Gastroesophageal sphincter (tissue), 4 donors: Measurements from ENCODE around the gene FGF3. TPM values are rescaled to one million over a fixed set of nuclear protein-coding genes. Genes with fewer than 3 reads are reported as not detected.

Source experiments
- ATAC-seq: fragments of 150-250 bp; one replicate; pipeline ENCODE4 v1.9.1; 2016; ENCODE audit warnings: mild to moderate bottlenecking, moderate library complexity
- H3K27ac ChIP-seq, 4 donors: fragments of 200-600 bp; sonication (generic) in 3 of 4; 1 replicate in 3 of 4; 2 replicates in 1 of 4; pipeline ENCODE4 v1.5.1; 2016 to 2019
- H3K27me3 ChIP-seq: fragments of 200-600 bp; sonication (generic); one replicate; pipeline ENCODE4 v1.5.1; 2019
- H3K36me3 ChIP-seq, 2 donors: fragments of 200-600 bp; sonication (generic); one replicate each; pipeline ENCODE4 v1.5.1; 2019; ENCODE audit warnings: control low read depth in 1 of 2
- H3K4me1 ChIP-seq, 3 donors: fragments of 200-600 bp; sonication (generic); 1 replicate in 2 of 3; 2 replicates in 1 of 3; pipeline ENCODE4 v1.5.1; 2016 to 2019; ENCODE audit warnings: control low read depth in 2 of 3
- H3K4me3 ChIP-seq, 2 donors: fragments of 200-600 bp; sonication (generic); one replicate each; pipeline ENCODE4 v1.5.1; 2019; ENCODE audit warnings: mild to moderate bottlenecking in 1 of 2, moderate library complexity in 1 of 2
- H3K9me3 ChIP-seq, 3 donors: fragments of 200-600 bp; sonication (generic); one replicate each; pipeline ENCODE4 v1.5.1; 2017 to 2019; ENCODE audit warnings: control low read depth in 2 of 3
- EP300 ChIP-seq: sonication (generic); formaldehyde crosslinking; IDR thresholded peaks from one replicate; pipeline ENCODE4 v1.6.1; 2017; ENCODE audit warnings: antibody characterized with exemption, mild to moderate bottlenecking
- POLR2A ChIP-seq, 2 donors: fragments of 450-650 bp; IDR thresholded peaks; one replicate each; pipeline ENCODE4 v1.6.1; 2017; ENCODE audit warnings: antibody characterized with exemption in 2 of 2, mild to moderate bottlenecking in 2 of 2, moderate library complexity in 1 of 2
- POLR2AphosphoS5 ChIP-seq: sonication (generic); formaldehyde crosslinking; IDR thresholded peaks from one replicate; pipeline ENCODE4 v1.6.1; 2017; ENCODE audit warnings: antibody characterized with exemption
- WGBS, 2 donors: methylation state at CpG; one replicate each; pipeline ENCODE4 v1.1.5; 2018; ENCODE audit warnings: low coverage in 1 of 2; 5-methylcytosine and 5-hydroxymethylcytosine counted together
- total RNA-seq, 4 donors: library from RNA; depleted of rRNA; stranded (reverse); fragments of >200 nt; gene quantifications; one replicate each; pipeline ENCODE4 v1.1.0, GENCODE V29; 2016
- TF ChIP-seq, protein P1 (sequence below), 4 experiments: fragments of 200-600 bp in 2 of 4; fragments of 450-650 bp in 2 of 4; sonication (generic) in 1 of 4; IDR thresholded peaks; one replicate each; pipeline ENCODE4 v1.5.1; 2017 to 2019; ENCODE audit warnings: antibody characterized with exemption in 4 of 4, mild to moderate bottlenecking in 2 of 4, moderate library complexity in 2 of 4

FGF3 gene
- total RNA-seq, 4 donors from 2014 or later: not detected

DNA sequence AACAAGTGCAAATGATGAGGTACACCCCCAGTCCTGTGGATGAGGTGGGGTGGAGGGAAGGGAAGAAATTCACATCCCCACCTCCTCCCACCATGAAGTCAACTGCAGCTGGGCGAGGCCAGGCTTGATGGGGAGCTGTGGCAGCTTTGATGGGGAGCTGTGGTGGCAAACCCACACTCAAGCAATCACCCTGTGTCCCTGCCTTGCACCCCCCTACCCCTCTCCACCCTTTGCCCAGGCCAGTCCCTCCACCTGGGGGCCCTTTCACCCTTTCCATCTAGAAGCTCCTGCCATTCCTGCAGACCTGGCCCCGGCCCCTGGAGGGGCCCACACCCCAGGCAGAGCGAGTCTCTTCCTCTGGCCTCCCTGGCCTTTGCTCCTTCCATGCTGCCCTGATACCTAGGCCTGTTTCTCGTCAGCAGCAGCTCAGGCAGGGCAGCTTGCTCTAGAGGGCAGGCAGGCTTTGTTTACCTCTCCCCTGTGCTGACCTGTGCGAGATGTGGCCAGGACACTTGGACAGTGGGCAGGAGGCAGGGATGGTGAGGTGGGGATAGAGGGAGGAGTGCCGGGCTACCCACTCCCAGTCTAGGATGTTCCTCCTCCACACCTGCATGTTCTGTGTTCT, 4.5 kb upstream of the FGF3 start:
- no peak for TF ChIP-seq POLR2A (IDR thresholded peaks at IDR 0.05)
- TF ChIP-seq, protein P1, sequence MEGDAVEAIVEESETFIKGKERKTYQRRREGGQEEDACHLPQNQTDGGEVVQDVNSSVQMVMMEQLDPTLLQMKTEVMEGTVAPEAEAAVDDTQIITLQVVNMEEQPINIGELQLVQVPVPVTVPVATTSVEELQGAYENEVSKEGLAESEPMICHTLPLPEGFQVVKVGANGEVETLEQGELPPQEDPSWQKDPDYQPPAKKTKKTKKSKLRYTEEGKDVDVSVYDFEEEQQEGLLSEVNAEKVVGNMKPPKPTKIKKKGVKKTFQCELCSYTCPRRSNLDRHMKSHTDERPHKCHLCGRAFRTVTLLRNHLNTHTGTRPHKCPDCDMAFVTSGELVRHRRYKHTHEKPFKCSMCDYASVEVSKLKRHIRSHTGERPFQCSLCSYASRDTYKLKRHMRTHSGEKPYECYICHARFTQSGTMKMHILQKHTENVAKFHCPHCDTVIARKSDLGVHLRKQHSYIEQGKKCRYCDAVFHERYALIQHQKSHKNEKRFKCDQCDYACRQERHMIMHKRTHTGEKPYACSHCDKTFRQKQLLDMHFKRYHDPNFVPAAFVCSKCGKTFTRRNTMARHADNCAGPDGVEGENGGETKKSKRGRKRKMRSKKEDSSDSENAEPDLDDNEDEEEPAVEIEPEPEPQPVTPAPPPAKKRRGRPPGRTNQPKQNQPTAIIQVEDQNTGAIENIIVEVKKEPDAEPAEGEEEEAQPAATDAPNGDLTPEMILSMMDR (IDR thresholded peaks at IDR 0.05): no peak
- no peak for TF ChIP-seq EP300
- no peak for TF ChIP-seq POLR2AphosphoS5
- no peaks in the 10 kb centered on the region for H3K36me3 ChIP-seq
- peaks cover 80% of the 10 kb centered on the region for H3K27me3 ChIP-seq
- H3K27ac ChIP-seq: no peak overlapping the region
- H3K4me1 ChIP-seq: peaks cover 0 to 5% (median 0%) of the 10 kb centered on the region in 3 donors
- H3K4me3 ChIP-seq: no peak overlapping the region
- ATAC-seq: no peak
- peaks cover 0 to 22% (median 0%) of the 10 kb centered on the region in 3 donors for H3K9me3 ChIP-seq
- WGBS, 2 donors: 67% methylated on average over 1 of the region's 6 CpGs; no CpG with 5 or more reads in 1 of the 2 donors

DNA sequence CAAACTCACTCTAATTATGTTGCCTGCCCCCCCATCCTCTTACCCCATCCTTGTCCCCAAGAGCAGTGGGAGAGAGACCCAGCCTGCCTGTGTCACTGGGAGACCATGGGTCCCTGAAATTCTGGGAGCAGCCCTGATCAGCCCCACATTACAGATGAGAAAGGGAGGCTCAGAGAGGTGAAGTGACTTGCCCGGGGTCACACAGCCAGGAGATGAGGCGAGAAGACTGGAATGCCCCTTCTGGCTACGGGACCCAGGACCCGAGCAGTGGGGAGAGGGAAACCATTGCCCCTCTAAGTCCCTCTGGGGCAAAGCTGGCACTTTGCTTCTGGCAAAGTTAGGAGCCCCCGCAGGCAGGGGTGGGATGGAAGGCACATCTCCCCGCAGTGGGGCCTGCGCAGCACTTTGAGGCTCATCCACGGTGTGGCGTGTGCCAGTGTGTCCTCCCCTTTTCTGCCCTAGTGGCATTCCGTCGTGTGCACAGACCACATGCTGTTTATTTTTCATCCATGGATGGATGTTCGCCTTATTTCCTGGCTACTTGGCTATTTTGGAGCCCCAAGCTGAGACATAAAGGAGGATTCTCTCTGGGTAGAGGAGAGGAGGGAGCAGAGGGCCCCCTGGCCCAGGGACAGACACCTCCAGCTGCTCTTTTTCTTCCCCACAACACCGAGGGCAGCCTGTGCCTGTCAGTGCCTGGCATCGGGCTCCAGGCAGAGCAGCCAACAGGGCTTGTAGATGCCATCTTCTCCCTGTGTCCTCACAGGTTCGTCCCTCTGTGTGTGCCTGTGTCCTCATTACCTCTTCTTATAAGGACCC, 3.7 kb upstream of the FGF3 start:
- no peak overlapping the region for H3K27ac ChIP-seq
- no peak overlapping the region for H3K4me3 ChIP-seq
- H3K9me3 ChIP-seq: peaks cover 0 to 15% (median 0%) of the 10 kb centered on the region in 3 donors
- peaks cover 89% of the 10 kb centered on the region for H3K27me3 ChIP-seq
- 63 to 70% methylated on average over 2 to 12 of the region's 15 CpGs for WGBS, 2 donors
- ATAC-seq: no peak
- TF ChIP-seq, protein P1 (IDR thresholded peaks at IDR 0.05): no peak
- TF ChIP-seq POLR2AphosphoS5 (no peak), EP300 (no peak), POLR2A (IDR thresholded peaks at IDR 0.05) (no peak)
- H3K36me3 ChIP-seq: no peaks in the 10 kb centered on the region
- peaks cover 0 to 14% (median 0%) of the 10 kb centered on the region in 3 donors for H3K4me1 ChIP-seq

DNA sequence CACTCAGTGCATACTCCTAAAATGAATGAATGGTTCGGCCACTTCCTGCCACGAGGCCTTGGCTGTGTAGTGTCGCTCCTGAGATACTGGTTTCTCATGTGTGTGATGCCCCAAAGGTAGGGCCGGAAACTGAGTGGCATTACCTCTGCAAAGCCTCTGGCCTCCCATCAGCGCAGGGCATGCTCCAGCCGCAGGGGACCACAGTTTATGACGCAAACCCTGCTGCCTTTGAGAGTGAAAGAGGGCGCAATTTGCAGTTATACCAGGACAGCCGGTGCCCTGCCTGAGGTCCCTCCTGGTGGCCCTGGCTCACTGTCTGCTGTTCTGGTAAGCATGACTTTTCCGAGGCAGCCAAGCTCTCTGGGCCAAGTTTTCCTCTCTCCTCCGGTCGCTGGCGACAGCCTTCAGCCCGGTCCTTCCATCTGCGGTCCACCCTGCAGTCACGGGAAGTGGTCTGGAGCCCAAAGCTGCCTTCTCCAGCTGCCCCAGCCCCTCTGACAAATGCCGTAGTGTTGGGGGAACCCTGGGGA, 2.4 kb upstream of the FGF3 start:
- 20 to 68% methylated on average over 1 to 9 of the region's 17 CpGs for whole genome bisulfite sequencing, 2 donors
- H3K36me3 ChIP-seq: no peaks in the 10 kb centered on the region
- H3K27ac ChIP-seq: no peak overlapping the region
- ATAC-seq: no peak
- H3K4me3 ChIP-seq: no peak overlapping the region
- H3K4me1 ChIP-seq: peaks cover 0 to 23% (median 0%) of the 10 kb centered on the region in 3 donors
- peaks cover 99% of the 10 kb centered on the region for H3K27me3 ChIP-seq
- no peak for TF ChIP-seq EP300
- H3K9me3 ChIP-seq: peaks cover 0 to 2% (median 0%) of the 10 kb centered on the region in 3 donors

DNA sequence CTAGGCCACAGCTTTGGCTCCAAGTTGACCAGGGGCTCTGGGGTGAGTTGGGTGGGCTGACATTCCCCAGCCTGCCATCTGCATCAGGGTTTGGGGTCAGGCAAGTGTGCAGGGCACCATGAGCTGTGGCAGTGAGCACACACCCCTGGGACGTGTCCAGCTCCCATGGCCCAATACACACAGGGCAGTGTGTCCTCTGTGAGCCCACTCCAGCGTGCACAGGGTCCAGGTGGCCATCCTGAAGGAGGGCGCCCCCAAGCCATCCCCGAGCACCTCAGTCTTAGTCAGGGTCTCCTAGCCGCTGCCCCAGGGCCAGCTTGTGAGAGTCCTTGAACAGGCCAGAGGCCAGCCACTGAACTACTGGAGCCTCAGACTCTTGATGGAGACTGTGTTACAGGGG, 1.2 kb upstream of the FGF3 start:
- no CpG with 5 or more reads among the region's 5 CpGs for WGBS, 2 donors
- Histone ChIP-seq H3K4me1 (peaks cover 0 to 23% (median 0%) of the 10 kb centered on the region in 3 donors), H3K9me3 (no peaks in the 10 kb centered on the region), H3K36me3 (no peaks in the 10 kb centered on the region), H3K4me3 (no peak overlapping the region), H3K27ac (no peak overlapping the region), H3K27me3 (peaks cover 99% of the 10 kb centered on the region)
- no peak for ATAC-seq
- TF ChIP-seq, protein P1 (IDR thresholded peaks at IDR 0.05): no peak
- no peak for TF ChIP-seq EP300
- no peak for TF ChIP-seq POLR2AphosphoS5
- TF ChIP-seq POLR2A (IDR thresholded peaks at IDR 0.05): no peak

DNA sequence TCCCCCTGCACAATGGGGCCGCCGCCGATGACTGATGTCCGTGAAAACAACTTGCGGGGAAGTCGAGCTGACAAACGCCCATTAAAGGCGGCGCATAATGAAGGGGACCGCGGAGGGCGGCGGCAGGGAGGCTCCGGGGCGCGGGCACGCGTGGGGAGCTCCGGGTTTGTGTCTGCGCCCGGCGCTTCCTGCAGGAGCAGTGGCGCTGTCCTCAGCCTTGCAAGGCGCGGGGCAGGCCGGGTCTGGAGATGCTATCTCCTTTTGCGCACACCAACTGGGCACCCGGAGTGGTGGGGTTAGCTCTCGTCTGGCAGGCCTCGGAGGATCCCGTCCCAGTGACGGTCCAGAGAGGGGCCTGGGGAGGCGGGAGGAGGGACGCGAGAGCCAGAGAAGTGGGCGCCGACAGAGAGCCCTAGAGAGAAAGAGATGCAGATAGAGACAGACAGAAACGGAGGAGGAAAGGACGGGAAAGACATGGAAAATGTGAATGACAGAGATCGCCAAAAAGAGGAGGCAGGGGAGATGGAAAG, 390 bp upstream of the FGF3 start:
- WGBS, 2 donors: 1 to 7% methylated on average over 8 to 17 of the region's 40 CpGs

More for the DNA sequence above, 390 bp upstream of the FGF3 start:
- TF ChIP-seq POLR2AphosphoS5: no peak
- no peak for TF ChIP-seq EP300
- no peak for TF ChIP-seq POLR2A (IDR thresholded peaks at IDR 0.05)
- TF ChIP-seq, protein P1 (IDR thresholded peaks at IDR 0.05): no peak
- Histone ChIP-seq H3K4me3 (no peak overlapping the region), H3K27me3 (peaks cover 100% of the 10 kb centered on the region), H3K36me3 (no peaks in the 10 kb centered on the region), H3K27ac (no peak overlapping the region), H3K4me1 (peaks cover 0 to 23% (median 0%) of the 10 kb centered on the region in 3 donors), H3K9me3 (no peaks in the 10 kb centered on the region)
- ATAC-seq: no peak
